ENCODE results near the gene ARHGEF12.

DNA sequence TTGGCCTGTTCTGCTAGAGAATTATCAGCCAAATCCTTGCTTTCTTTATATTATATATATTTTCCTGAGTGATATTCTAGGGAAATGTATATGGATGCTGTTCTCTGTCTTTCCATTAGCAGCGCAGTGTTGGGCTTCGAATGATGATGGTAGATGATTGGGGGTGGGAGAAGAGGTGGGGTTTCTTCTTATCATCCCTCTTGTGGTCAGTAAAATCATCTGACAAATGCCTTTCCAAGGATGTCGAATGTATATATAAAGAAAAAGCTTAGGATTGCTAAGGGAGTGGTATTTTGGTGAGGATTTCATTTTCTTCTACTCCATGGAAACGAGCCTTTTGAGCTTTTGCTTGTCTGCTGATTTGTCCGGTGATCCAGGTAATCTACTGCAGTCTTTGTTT, 48.9 kb downstream of the ARHGEF12 start:
- TF ChIP-seq, protein P1, sequence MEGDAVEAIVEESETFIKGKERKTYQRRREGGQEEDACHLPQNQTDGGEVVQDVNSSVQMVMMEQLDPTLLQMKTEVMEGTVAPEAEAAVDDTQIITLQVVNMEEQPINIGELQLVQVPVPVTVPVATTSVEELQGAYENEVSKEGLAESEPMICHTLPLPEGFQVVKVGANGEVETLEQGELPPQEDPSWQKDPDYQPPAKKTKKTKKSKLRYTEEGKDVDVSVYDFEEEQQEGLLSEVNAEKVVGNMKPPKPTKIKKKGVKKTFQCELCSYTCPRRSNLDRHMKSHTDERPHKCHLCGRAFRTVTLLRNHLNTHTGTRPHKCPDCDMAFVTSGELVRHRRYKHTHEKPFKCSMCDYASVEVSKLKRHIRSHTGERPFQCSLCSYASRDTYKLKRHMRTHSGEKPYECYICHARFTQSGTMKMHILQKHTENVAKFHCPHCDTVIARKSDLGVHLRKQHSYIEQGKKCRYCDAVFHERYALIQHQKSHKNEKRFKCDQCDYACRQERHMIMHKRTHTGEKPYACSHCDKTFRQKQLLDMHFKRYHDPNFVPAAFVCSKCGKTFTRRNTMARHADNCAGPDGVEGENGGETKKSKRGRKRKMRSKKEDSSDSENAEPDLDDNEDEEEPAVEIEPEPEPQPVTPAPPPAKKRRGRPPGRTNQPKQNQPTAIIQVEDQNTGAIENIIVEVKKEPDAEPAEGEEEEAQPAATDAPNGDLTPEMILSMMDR (IDR thresholded peaks at IDR 0.05; ENCODE audit: low read depth, low read length), result no peak
- no peak for TF ChIP-seq EZH2phosphoT487 (IDR thresholded peaks at IDR 0.05; ENCODE audit: low read depth)

Data from OCI-LY3 (cell line).